Mesothelial cell of epicardium (in vitro differentiated cells): Measurements from ENCODE around the gene TSSK6. TPM values are rescaled to one million over a fixed set of nuclear protein-coding genes. Genes with fewer than 3 reads are reported as not detected.

Experiments used
- DNase-seq, 2 experiments: peaks; one replicate each; pipeline ENCODE4 v3.0.0; 2021; ENCODE audit warnings: low spot score in 2 of 2; ENCODE audit not compliant: unreplicated experiment in 2 of 2
- H3K27ac Mint-ChIP-seq: 2 replicates; pipeline ENCODE4 v1.8.0; 2021; ENCODE audit warnings: mixed read lengths
- H3K27me3 Mint-ChIP-seq: 2 replicates; pipeline ENCODE4 v1.8.0; 2021; ENCODE audit warnings: low read depth, mixed read lengths
- H3K36me3 Mint-ChIP-seq: 2 replicates; pipeline ENCODE4 v1.8.0; 2021; ENCODE audit warnings: mixed read lengths
- H3K4me1 Mint-ChIP-seq: 2 replicates; pipeline ENCODE4 v1.8.0; 2021; ENCODE audit warnings: mixed read lengths
- H3K4me3 Mint-ChIP-seq: 2 replicates; pipeline ENCODE4 v1.8.0; 2021; ENCODE audit warnings: mild to moderate bottlenecking, moderate library complexity, mixed read lengths
- H3K9me3 Mint-ChIP-seq: 2 replicates; pipeline ENCODE4 v1.8.0; 2021; ENCODE audit warnings: mixed read lengths
- total RNA-seq: library from RNA; stranded (reverse); gene quantifications from 3 replicates; pipeline ENCODE4 v1.2.1, GENCODE V29; 2021
- TF ChIP-seq, protein P1 (sequence below): fragments of 200-600 bp; sonication (generic); IDR thresholded peaks from one replicate; pipeline ENCODE4 v1.5.0; 2021; ENCODE audit warnings: antibody characterized with exemption; ENCODE audit not compliant: unreplicated experiment

Gene TSSK6
- total RNA-seq, 1 donor from 2014 or later: 2.1 TPM

DNA sequence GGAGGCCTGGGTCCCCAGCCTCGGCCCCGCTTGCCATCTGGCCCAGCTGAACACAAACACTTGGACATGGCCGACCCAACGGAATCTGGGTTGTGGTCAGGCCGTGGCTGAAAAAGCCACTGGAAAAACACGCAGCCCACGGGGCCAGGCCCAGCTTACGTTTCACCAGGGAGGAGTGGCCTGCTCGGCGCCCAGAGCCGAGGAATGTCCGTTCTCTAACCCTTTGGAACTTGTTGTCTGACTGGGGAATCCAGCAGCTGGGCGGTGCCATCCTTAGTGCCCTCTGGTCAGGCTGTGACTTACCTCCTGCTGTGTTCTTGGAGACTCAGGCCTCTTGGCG lies 36.5 kb upstream of the TSSK6 start:
- no peak overlapping the region for H3K27ac Mint-ChIP-seq
- no peaks in the 10 kb centered on the region for H3K27me3 Mint-ChIP-seq
- H3K36me3 Mint-ChIP-seq: no peaks in the 10 kb centered on the region
- no peak for DNase-seq
- peaks cover 20% of the 10 kb centered on the region for H3K4me1 Mint-ChIP-seq
- TF ChIP-seq, protein P1, sequence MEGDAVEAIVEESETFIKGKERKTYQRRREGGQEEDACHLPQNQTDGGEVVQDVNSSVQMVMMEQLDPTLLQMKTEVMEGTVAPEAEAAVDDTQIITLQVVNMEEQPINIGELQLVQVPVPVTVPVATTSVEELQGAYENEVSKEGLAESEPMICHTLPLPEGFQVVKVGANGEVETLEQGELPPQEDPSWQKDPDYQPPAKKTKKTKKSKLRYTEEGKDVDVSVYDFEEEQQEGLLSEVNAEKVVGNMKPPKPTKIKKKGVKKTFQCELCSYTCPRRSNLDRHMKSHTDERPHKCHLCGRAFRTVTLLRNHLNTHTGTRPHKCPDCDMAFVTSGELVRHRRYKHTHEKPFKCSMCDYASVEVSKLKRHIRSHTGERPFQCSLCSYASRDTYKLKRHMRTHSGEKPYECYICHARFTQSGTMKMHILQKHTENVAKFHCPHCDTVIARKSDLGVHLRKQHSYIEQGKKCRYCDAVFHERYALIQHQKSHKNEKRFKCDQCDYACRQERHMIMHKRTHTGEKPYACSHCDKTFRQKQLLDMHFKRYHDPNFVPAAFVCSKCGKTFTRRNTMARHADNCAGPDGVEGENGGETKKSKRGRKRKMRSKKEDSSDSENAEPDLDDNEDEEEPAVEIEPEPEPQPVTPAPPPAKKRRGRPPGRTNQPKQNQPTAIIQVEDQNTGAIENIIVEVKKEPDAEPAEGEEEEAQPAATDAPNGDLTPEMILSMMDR: no peak
- H3K4me3 Mint-ChIP-seq: no peak overlapping the region
- no peaks in the 10 kb centered on the region for H3K9me3 Mint-ChIP-seq

DNA sequence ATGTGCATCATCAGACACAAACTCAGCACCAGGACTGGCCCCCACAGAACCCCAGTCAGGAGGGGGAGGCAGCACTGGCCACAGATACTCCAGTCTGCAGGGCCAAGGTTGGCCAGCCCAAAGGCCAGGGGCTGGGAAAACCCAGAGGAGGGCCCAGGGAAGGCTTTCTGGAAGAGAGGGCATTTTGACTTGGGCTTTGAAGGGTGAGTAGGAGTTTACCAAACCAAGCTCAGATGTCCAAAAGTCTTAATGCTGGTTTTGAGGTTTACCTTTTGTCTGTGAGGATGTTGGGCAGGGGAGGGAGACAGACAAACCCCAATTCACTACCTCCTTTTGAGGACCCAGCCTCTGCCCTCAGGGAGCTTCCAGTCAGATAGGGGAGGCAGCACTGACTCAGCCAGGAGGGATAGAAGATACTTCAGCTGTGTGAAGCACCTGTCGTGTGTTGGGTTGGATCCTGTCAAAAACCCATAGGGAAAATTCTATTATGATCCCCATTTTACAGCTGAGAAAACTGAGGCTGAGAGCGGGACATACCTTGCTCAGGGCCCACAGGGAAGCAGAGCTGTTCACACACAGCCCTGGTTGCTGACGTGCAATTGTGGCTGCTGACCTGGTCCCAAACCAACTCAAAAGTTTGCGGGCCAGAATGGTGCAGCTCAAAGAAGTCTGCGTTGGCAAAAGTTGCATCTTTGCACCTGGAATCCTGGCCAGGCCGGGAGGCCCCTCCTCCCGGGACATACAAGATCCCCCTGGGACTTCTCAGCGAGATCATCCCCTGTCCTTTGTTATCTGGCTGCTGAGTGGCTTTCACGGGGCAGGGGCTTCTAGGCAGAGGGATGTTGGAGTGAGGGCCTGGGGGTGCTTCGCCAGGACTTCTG lies 35.9 kb upstream of the TSSK6 start:
- H3K9me3 Mint-ChIP-seq: no peaks in the 10 kb centered on the region
- H3K27ac Mint-ChIP-seq: peak overlapping the region; percentile 39
- H3K4me1 Mint-ChIP-seq: peaks cover 20% of the 10 kb centered on the region
- no peaks in the 10 kb centered on the region for H3K27me3 Mint-ChIP-seq
- no peak for DNase-seq
- TF ChIP-seq, protein P1: no peak
- H3K36me3 Mint-ChIP-seq: no peaks in the 10 kb centered on the region
- H3K4me3 Mint-ChIP-seq: no peak overlapping the region

DNA sequence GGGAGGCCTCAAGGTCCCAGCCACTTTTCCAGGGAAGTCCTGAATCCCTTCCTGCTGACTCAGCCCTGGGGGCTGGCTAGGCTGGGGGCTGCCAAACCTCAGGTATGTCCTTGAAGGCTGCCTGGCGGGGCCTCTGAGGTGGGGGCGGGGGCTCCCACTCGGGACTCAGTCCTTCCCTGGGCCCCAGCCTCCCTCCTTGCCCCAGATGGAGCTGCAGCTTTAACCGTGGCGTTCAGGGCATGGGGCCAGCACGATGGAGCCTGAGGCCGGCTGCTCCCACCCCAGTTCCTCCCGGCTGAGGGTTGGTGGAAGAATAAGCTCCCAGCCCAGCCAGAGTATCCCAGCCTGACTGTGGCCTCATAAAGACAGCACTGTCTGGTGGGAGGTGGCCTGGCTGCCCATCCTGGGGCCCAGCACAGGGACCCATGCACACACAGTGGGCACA lies 35.2 kb upstream of the TSSK6 start:
- Mint-ChIP-seq H3K27ac (peak overlapping the region; percentile 39), H3K4me3 (no peak overlapping the region), H3K27me3 (no peaks in the 10 kb centered on the region), H3K4me1 (peaks cover 20% of the 10 kb centered on the region), H3K9me3 (no peaks in the 10 kb centered on the region), H3K36me3 (no peaks in the 10 kb centered on the region)
- DNase-seq: peak in 1 of 2 experiments; percentile 50
- TF ChIP-seq, protein P1: no peak

DNA sequence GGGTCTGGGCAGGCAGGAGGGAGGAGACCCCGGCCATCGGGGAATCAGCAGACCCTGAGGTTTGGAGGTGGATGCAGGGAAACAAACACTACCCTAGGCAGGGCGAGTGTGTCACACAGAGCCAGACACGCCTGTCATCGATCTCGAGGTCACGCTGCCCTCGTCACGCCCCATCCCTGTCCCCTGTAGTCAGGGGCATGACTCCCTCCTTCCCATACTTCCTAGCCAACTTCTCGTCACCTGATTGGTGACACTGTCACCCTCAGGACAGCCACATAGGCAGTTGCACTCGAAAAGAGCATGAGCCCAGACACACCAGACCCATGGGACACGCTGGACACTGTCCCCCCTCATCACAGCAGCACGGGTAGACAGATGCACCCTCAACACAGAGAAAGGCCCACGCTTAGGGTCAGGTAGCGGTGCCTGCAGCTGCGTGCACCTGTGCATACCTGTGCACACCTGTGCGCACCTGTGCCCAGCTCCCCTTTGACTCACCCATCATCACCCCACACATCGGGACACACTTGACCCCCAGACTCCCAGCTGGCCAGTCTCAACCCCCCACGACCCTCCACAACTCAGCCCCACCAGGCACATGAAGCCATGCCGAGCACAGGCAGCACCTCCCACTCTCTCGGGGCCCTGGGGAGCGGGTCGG lies 34.6 kb upstream of the TSSK6 start:
- H3K9me3 Mint-ChIP-seq: no peaks in the 10 kb centered on the region
- TF ChIP-seq, protein P1: no peak
- H3K27ac Mint-ChIP-seq: peak overlapping the region; percentile 12
- peaks cover 20% of the 10 kb centered on the region for H3K4me1 Mint-ChIP-seq
- no peak overlapping the region for H3K4me3 Mint-ChIP-seq
- H3K36me3 Mint-ChIP-seq: no peaks in the 10 kb centered on the region
- H3K27me3 Mint-ChIP-seq: no peaks in the 10 kb centered on the region
- DNase-seq: no peak

DNA sequence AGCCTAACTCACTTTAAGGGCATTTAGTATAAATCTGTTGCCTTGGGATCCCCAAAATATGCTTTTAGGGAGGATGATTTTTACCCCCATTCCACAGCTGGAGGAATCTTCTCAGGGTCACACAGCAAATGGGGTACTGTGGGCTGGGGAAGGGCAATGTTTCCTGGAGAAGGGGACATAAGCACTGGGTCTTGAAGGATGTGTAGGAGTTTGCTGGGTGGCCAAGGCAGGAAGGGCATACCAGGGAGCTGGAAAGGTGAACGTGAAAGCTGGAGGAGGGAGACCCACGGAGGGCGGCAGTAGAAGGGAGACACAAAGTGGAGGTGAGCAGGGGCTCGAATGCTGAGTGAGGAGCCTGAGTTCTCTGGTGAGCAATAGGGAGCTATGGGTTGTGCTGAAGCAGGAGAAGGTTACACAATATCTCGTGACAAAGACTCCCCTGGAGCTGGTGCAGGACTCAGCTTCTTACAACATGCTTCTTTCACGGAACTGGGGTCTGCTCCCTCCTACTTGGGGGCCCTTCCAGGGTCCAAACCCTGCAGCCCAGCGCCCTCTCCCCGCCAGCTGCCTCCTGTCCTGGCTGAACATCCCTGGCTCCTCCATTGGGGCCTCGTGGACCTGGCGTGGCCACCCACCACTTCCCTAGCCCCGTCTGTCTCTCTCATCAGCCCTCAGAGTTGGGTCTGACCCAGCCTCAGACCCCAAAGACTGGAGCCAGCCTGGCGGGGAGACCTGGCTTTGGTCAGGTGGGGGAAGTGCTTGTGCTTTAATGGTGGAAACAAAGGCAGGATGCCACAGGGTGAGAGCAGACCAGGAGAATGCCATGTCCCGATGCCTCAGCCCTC lies 33.8 kb upstream of the TSSK6 start:
- Mint-ChIP-seq H3K4me3 (no peak overlapping the region), H3K4me1 (peaks cover 20% of the 10 kb centered on the region), H3K27me3 (no peaks in the 10 kb centered on the region), H3K27ac (peak overlapping the region; percentile 67), H3K9me3 (no peaks in the 10 kb centered on the region), H3K36me3 (no peaks in the 10 kb centered on the region)
- DNase-seq: no peak
- TF ChIP-seq, protein P1: no peak
